NCI-H2107 (cell line): ENCODE data around the gene SRR.
"Not testable (repeated sequence)": the region's sequence is repeated elsewhere in the genome, so short reads cannot be mapped to it uniquely, and the experiment has no call there.

Experiments
- DNase-seq: peaks from one replicate; lab custom pipeline; 2025; lab: John Stamatoyannopoulos, UW

Gene SRR, protein sequence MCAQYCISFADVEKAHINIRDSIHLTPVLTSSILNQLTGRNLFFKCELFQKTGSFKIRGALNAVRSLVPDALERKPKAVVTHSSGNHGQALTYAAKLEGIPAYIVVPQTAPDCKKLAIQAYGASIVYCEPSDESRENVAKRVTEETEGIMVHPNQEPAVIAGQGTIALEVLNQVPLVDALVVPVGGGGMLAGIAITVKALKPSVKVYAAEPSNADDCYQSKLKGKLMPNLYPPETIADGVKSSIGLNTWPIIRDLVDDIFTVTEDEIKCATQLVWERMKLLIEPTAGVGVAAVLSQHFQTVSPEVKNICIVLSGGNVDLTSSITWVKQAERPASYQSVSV

GRCh38 chr17:2303204-2304188, at the start of gene SRR, which contains the start of gene SMG6:
SRR (plus strand) TSS chr17:2303950; CDS start chr17:2315561, 11,611 bp downstream.
SMG6 (minus strand) TSS chr17:2303785; CDS start chr17:2303720, 65 bp downstream.
- DNase-seq, result peak; percentile 76

DNA sequence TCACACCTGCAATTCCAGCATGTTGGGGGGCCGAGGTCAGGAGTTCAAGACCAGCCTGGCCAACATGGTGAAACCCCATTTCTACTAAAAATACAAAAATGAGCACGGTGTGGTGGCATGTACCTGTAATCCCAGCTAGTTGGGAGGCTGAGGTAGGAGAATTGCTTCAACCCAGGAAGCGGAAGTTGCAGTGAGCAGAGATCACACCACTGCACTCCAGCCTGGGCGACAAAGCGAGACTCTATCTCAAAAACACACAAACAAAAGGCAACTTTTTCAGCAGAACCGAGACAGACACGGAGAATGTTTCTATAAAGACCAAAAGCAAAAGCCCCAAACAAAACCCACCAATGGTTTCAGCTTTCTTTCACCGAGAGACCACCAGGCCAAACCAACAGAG, 44.9 kb upstream of the SRR start:
- DNase-seq, result not testable (repeated sequence)

GRCh38 chr17:2259769-2260536, 43.8 kb upstream of the SRR start:
- DNase-seq, result no peak

DNA sequence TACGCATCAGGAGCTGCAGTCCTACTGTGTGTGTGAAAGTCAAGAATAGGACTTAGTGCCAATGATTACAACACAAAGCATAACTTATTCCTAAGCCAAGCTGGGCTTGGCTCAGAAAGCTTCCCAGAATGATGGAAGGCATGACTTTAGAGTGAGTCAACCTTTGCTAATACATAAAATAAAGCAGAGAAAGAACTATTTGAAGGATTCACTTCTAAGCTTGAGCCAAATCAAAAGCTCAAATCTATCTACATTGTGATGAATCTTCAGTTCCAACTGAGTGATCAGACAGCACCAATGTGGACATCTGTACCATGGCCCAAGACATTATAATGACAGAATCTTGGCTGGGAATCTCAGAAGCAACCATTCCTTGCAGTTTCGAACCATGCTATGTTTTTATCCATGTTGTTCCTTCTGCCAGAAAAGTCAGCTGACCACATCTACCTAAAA, 41.6 kb upstream of the SRR start:
- DNase-seq, result no peak

- no peak for DNase-seq
Observed at GRCh38 chr17:2263183-2264066, 40.3 kb upstream of the SRR start.

DNA sequence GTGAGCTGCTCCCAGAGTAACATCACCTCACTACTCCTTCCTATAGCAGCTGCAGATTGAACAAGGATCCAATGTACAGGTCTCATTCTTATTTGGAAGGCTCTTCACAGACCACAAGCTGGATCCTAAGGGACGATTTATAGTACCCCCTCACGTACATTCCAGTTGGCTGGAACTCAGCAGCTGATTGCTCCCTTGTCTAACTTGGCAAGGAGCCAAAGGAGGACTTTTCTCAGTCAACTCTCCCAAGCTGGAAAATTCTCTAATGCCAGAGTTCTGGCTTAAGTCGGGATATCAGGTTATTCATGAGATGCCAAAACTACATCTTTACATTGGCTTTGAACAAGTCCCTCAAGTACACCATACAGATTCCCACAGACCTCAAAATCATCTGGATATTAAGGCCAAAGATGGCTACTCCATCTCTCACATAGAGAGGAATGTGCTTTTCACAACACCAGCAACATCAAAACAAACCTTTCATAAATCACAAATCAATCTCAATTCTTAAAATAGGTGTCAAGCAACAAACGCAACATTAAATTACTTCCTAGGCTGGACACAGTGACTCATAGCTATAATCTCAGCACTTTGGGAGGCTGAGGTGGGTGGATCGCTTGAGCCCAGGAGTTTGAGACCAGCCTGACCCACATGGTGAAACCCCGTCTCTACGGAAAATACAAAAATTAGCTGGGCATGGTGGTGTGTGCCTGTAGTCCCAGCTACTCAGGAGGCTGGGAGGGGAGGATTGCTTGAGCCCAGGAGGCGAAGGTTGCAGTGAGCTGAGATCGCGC, 39.5 kb upstream of the SRR start:
- no peak for DNase-seq

GRCh38 chr17:2265166-2265565, 38.6 kb upstream of the SRR start:
- DNase-seq, result not testable (repeated sequence)

- no peak for DNase-seq
Observed at GRCh38 chr17:2266045-2266864, 37.5 kb upstream of the SRR start.

DNA sequence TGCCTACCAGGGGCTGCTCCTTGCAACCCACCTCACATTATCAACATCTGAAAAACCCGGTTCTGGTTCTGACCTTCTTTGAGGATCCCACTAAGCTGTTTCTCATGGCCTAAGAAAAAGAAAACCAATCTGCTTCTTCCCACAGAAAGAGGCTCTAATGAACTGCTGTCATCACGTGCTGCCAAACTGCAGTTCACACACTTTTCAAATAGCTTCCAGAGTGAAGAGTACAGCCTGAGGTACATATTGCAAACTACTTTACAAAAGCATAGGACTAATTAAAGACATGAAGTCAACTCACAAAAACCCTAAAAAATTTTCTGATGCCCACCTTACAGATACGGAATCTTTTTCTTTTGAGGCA, 36.9 kb upstream of the SRR start:
- no peak for DNase-seq

- DNase-seq, result no peak
Observed at GRCh38 chr17:2267354-2267753, 36.4 kb upstream of the SRR start.

- DNase-seq, result no peak
Observed at GRCh38 chr17:2271985-2272702, 31.6 kb upstream of the SRR start.

DNA sequence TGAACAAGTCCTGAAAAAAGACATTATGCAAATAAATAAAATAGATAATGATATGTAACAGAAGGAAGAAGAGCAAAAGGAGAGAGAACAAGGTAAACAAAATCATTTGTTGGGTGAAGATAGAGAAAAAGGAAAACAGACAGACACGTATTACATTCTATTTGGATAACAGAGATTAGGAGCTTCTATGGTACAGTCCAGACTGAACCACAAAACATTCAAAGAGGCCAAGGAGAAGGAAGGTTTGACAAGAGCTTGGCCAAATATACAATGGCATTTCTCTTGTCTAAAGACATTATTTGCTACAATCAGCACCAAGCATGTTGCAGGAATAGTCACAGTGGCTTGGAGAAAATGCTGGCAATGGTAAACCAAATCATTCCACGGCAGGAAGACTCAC, 29.3 kb upstream of the SRR start:
- no peak for DNase-seq

- no peak for DNase-seq
Observed at GRCh38 chr17:2275722-2276121, 28.0 kb upstream of the SRR start.

DNA sequence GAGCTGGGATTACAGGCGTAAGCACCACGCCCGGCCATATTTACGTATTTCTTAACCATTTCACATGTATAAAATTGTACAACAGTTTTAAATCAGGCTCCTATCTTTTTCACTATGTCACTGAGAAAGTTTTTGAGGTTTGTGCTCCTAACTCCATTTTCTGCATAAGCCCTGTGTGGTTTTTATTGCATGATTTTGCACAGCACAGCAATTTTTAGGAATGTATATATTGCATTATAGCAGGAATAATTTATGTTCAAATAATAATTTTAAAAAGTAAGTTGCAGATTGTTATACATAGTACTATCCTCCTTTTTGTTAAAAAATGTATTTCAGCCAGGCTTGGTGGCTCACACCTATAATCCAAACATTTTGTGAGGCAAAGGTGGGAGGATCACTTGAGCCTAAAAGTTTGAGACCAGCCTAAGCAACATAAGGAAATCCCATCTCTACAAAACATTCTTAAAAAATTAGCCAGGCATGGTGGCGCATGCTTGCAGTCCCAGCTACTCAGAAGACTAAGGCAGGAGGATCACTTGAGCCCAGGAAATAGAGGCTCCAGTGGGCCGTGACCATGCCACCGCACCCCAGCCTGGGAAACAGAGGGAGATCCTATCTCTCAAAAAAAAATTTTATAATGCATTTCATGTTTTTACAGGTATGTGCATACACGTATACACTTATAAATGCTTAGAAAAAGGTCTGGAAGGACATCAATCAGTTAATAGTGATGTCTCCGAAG, 26.1 kb upstream of the SRR start:
- DNase-seq, result no peak

DNA sequence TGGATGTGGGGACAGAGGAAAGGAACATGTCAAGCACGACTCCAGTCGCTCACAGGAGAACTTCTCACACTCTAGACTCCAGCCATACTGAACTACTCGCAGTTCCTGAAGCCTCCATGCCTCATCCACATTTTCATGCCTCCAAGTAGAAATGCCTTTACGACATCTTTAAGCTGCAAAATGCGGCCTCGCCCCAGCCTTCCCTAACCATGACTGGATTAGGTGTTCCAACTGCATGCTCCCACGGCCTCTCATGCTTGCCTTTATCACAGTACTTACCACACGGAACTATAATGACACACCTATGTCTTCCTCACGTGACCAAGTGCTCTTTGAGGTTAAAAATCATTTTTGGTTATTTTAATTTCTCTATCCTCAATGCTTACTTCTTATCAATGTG, 24.0 kb upstream of the SRR start:
- no peak for DNase-seq

DNA sequence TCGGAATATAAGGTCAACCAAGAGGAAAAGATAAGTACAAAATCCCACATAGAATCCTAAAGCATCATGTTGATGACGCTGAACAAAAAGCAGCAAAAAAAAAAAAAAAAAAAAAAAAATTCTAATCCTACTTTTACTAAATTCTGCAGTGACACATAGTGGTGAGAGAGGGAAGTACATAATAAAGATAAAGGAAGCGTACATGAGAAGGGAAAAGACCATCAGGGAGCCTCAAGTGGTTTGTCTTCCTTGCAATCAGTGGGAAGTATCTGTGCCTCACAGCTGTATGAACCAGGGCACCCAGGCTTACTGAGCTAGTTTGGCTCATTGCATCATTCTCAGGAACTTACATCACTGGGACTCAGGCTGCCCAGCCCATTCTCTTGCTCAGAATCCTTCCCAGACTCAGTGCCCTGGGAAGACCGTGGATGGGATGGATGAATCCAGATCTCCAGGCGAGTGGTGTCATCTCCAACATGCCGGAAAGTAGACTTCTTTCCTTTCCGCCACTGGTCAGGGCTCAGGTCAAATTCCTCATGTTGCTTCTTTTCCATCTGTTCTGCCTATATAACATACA, 21.4 kb upstream of the SRR start:
- DNase-seq, result no peak

DNA sequence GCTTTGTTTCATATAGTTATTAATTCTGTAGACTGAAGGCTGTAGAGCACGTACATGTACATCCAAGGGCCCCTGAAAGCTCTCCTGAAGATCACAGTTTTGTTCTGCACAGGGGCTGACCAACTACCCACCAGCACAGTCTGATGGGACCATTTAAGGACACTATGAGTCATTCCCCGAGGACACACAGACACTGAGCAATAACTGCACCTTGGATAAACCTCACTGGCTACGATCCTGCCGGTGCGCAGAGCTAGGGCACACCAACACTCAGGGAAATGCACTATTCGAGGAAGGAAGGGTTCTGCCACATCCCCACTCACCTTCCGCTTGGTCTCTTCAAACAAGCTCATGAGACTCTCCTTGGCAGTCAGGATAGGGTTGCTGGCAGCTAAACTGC, 20.4 kb upstream of the SRR start:
- DNase-seq, result no peak
